BE2C (cell line): ENCODE data around the gene ATAD5. TPM values are rescaled to one million over a fixed set of nuclear protein-coding genes. Genes with fewer than 3 reads are reported as not detected.

ENCODE experiments used
- DNase-seq: peaks from one replicate; pipeline ENCODE4 v3.0.0-alpha.2; 2020
- H3K27me3 ChIP-seq: fragments of 250-450 bp; sonication (Bioruptor Pico); 2 replicates; pipeline ENCODE4 v1.5.1; 2020; ENCODE audit warnings: mild to moderate bottlenecking
- H3K36me3 ChIP-seq: fragments of 250-450 bp; sonication (Bioruptor Pico); 2 replicates; pipeline ENCODE4 v1.5.1; 2020; ENCODE audit warnings: mild to moderate bottlenecking
- H3K4me1 ChIP-seq: fragments of 250-450 bp; sonication (Bioruptor Pico); 2 replicates; pipeline ENCODE4 v1.5.1; 2020
- H3K4me3 ChIP-seq: 2 replicates; pipeline ENCODE4 v1.5.1; 2011; ENCODE audit warnings: low read depth, low read length
- H3K9me3 ChIP-seq: fragments of 250-450 bp; sonication (Bioruptor Pico); 2 replicates; pipeline ENCODE4 v1.5.1; 2020
- polyA plus RNA-seq: library from polyadenylated mRNA; unstranded; fragments of >200 nt; gene quantifications from one replicate; pipeline ENCODE4 v1.2.1, GENCODE V29; 2012; ENCODE audit warnings: low read depth, missing spikeins; ENCODE audit not compliant: insufficient read length, insufficient read depth
- TF ChIP-seq, protein P1 (sequence below): IDR thresholded peaks from 2 replicates; pipeline ENCODE4 v1.5.1; 2012; ENCODE audit warnings: mild to moderate bottlenecking, low read depth, low read length

Gene ATAD5, protein sequence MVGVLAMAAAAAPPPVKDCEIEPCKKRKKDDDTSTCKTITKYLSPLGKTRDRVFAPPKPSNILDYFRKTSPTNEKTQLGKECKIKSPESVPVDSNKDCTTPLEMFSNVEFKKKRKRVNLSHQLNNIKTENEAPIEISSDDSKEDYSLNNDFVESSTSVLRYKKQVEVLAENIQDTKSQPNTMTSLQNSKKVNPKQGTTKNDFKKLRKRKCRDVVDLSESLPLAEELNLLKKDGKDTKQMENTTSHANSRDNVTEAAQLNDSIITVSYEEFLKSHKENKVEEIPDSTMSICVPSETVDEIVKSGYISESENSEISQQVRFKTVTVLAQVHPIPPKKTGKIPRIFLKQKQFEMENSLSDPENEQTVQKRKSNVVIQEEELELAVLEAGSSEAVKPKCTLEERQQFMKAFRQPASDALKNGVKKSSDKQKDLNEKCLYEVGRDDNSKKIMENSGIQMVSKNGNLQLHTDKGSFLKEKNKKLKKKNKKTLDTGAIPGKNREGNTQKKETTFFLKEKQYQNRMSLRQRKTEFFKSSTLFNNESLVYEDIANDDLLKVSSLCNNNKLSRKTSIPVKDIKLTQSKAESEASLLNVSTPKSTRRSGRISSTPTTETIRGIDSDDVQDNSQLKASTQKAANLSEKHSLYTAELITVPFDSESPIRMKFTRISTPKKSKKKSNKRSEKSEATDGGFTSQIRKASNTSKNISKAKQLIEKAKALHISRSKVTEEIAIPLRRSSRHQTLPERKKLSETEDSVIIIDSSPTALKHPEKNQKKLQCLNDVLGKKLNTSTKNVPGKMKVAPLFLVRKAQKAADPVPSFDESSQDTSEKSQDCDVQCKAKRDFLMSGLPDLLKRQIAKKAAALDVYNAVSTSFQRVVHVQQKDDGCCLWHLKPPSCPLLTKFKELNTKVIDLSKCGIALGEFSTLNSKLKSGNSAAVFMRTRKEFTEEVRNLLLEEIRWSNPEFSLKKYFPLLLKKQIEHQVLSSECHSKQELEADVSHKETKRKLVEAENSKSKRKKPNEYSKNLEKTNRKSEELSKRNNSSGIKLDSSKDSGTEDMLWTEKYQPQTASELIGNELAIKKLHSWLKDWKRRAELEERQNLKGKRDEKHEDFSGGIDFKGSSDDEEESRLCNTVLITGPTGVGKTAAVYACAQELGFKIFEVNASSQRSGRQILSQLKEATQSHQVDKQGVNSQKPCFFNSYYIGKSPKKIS (N-terminal part only)
- 0.42 TPM for polyA plus RNA-seq

DNA sequence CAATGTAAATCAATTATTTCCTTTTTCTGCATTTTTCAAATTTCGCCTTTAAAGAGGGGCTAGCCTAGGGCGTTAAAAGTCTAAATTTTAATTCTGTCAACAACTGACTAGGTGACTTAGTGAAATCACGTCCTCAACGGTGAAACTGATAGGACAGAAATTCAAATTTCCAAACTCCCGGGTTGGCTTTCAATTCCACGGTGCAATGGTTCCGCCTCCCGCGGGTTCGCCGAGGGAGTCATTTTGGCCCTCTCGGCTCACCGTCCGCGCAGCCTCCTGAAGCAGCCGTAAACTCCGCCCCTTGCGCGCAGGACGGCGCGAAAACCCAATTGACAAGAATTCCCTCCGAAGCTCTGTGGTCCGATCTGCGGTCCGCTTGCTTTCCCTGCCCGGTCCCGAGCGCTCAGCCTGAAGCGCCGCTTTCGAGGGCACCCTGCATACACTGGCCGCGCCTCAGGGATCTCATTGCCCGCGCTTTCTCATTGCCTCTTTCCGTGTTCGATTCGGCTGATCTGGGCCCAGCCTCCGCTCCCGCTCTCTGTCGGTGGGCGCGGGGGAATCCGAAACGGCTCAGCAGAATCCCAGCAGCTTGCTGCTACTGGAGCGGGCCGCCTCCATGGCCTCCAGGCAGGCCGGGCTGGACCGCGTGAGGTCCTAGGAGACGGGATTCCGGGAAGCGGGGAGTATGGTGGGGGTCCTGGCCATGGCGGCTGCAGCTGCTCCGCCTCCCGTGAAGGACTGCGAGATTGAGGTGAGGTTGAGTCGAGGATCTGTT is at the start of gene ATAD5:
Gene ATAD5, plus strand, starts transcription at position 304 of the 775 bp plus-strand sequence. Its CDS starts 382 bp downstream, at position 686.
- Histone ChIP-seq H3K36me3 (no peaks in the 10 kb centered on the region; the same call in 1 of the 2 replicates), H3K4me3 (peak within 1 kb of the TSS; percentile 87), H3K4me1 (no peaks in the 10 kb centered on the region), H3K9me3 (no peaks in the 10 kb centered on the region), H3K27me3 (no peaks in the 10 kb centered on the region)
- TF ChIP-seq, protein P1, sequence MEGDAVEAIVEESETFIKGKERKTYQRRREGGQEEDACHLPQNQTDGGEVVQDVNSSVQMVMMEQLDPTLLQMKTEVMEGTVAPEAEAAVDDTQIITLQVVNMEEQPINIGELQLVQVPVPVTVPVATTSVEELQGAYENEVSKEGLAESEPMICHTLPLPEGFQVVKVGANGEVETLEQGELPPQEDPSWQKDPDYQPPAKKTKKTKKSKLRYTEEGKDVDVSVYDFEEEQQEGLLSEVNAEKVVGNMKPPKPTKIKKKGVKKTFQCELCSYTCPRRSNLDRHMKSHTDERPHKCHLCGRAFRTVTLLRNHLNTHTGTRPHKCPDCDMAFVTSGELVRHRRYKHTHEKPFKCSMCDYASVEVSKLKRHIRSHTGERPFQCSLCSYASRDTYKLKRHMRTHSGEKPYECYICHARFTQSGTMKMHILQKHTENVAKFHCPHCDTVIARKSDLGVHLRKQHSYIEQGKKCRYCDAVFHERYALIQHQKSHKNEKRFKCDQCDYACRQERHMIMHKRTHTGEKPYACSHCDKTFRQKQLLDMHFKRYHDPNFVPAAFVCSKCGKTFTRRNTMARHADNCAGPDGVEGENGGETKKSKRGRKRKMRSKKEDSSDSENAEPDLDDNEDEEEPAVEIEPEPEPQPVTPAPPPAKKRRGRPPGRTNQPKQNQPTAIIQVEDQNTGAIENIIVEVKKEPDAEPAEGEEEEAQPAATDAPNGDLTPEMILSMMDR: no peak
- DNase-seq: peak; percentile 84

DNA sequence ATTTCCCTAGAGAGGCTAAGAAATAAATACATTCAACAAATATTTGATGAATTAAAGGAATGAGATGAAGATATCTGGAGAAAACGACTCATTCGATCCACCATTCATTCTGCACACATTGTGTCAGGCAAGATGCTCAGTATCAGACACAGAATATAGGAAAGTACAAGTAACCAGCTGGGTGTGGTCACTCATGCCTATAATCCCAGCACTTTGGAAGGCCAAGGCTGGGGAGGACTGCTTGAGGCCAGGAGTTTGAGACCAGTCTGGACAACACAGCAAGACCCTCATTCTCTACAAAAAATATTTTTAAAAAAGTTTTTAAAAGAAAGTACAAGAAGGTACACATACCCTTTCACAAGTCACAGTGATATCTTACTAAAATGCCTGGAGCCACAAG is 49.6 kb upstream of the ATAD5 start:
- peaks cover 4% of the 10 kb centered on the region for H3K36me3 ChIP-seq

DNA sequence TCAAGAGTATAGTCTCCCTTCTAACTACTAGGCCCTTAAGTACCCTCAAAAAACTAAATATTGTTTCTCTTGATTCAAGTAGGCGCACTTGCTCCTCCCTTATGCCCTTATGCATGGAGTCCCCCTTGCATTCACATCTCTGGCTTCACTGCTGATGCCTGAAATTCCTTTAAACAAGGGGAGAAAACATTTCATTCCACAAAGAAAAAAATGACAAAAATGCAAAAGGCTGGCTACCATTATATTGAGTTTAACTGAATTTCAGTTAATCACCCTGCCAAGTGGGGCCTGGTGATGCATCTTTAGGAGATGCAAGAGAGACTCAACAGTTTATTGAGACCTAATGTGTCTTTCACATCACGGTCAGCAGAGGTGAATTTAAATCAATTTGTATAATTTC is 42.8 kb upstream of the ATAD5 start:
- no peak for DNase-seq
- no peaks in the 10 kb centered on the region for H3K27me3 ChIP-seq
- H3K36me3 ChIP-seq: peaks cover 9% of the 10 kb centered on the region
- H3K4me1 ChIP-seq: no peaks in the 10 kb centered on the region
- H3K4me3 ChIP-seq: no peak overlapping the region
- no peaks in the 10 kb centered on the region for H3K9me3 ChIP-seq
- TF ChIP-seq, protein P1: no peak

More for the DNA sequence above, 49.6 kb upstream of the ATAD5 start:
- Histone ChIP-seq H3K4me1 (no peaks in the 10 kb centered on the region), H3K4me3 (no peak overlapping the region), H3K27me3 (no peaks in the 10 kb centered on the region), H3K9me3 (no peaks in the 10 kb centered on the region)
- DNase-seq: no peak
- TF ChIP-seq, protein P1: no peak

DNA sequence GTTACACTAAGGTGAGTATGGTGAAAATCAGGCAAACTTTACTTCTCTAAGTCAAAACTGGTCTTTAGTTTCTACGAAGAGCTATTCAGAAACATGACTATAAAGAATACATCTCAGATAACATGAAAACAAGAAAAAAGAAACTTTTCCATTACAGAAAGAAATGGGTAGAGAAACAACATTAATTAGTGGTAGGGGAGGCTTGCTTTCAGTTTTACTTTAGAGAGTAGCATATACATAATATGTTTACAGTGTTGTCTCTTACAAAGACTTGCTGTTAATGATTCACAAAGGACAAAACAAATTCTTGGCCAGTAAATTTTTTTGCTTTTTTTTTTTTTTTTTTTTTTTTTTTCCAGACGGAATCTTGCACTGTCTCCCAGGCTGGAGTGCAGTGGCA is 41.5 kb upstream of the ATAD5 start:
- no peak overlapping the region for H3K4me3 ChIP-seq
- H3K36me3 ChIP-seq: peaks cover 9% of the 10 kb centered on the region
- no peaks in the 10 kb centered on the region for H3K9me3 ChIP-seq
- H3K4me1 ChIP-seq: no peaks in the 10 kb centered on the region
- no peak for DNase-seq
- H3K27me3 ChIP-seq: no peaks in the 10 kb centered on the region
- TF ChIP-seq, protein P1: no peak

DNA sequence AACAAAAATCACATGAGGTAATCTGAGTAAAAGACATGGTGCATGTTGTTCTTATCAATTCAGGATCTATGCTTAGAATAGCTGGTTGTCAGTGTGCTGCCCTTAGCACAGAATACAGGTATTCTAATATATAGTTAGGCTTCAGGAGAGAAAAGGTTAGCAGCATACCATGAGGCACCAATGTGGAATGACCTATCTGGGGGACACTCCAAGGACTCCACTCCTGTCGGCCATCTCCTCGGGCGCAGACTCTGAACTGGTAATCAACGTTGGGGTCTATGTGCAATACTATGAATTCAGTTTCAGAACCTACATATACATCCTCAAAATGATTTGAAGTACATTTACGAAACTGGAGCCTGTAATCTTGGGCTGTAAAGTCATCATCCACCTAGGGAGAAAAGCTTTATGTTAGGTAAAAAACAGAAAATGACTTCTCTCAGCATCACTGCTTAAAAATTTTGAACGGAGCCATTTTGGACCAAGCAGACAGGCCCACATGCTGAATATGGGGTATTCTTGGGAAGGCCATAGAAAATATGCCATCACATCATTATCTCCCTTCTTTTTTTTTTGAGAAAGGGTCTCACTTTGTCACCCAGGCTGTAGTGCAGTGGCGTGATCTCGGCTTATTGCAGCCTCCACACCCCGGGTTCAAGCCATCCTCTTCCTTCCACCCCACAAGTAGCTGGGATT is 38.3 kb upstream of the ATAD5 start:
- Histone ChIP-seq H3K4me1 (no peaks in the 10 kb centered on the region), H3K9me3 (no peaks in the 10 kb centered on the region), H3K4me3 (no peak overlapping the region), H3K27me3 (no peaks in the 10 kb centered on the region), H3K36me3 (peaks cover 12% of the 10 kb centered on the region)
- TF ChIP-seq, protein P1: no peak
- DNase-seq: no peak
